ENCODE data around the gene DCAF8L2. TPM values are rescaled to one million over a fixed set of nuclear protein-coding genes. Genes with fewer than 3 reads are reported as not detected.

DCAF8L2 gene
- total RNA-seq, 2 donors from 2014 or later, result not detected

DNA sequence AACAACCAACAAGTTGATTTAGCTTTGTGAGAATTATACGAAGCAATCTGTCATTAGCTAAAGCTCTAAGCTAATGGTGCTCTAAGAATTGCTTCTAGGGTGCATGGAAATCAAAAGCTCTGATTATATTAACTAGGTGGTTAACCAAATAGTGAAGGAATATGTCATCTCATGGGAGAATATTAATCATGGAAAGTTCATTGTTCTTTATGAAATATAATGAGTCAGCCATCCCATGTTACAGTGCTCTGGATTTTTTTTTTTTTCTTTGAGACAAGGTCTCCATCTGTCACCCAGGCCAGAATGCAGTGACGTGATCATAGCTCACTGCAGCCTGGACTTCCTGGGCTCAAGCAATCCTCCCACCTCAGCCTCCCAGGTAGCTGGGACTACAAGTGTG is 10.5 kb downstream of the DCAF8L2 start:
- Mint-ChIP-seq H3K9me3 (peaks cover 19% of the 10 kb centered on the region), H3K4me1 (peaks cover 8% of the 10 kb centered on the region), H3K4me3 (no peak overlapping the region), H3K36me3 (ENCODE audit: low read depth) (no peaks in the 10 kb centered on the region), H3K27ac (no peak overlapping the region), H3K27me3 (ENCODE audit: insufficient read depth) (no peaks in the 10 kb centered on the region)
- Histone ChIP-seq H3K9me3 (ENCODE audit: control insufficient read depth, low read length) (no peaks in the 10 kb centered on the region), H3K4me1 (ENCODE audit: control insufficient read depth, insufficient read depth, low read length) (no peaks in the 10 kb centered on the region), H3K36me3 (ENCODE audit: control insufficient read depth, insufficient read depth, low read length) (no peaks in the 10 kb centered on the region), H3K27ac (ENCODE audit: low read depth, low read length) (no peak overlapping the region), H3K27me3 (ENCODE audit: control insufficient read depth, insufficient read depth, low read length, poor library complexity, severe bottlenecking) (no peaks in the 10 kb centered on the region), H3K4me3 (ENCODE audit: low read length) (no peak overlapping the region), H3K9ac (ENCODE audit: extremely low read depth, low read length, poor library complexity, severe bottlenecking) (no peak overlapping the region)
- no peak for DNase-seq
- 96% methylated on average over 2 of the region's 2 CpGs; no CpG with 5 or more reads in 1 of the 2 experiments for WGBS, 2 experiments (ENCODE audit: insufficient coverage in 1 of 2, insufficient read length in 1 of 2)
- TF ChIP-seq, protein P1, sequence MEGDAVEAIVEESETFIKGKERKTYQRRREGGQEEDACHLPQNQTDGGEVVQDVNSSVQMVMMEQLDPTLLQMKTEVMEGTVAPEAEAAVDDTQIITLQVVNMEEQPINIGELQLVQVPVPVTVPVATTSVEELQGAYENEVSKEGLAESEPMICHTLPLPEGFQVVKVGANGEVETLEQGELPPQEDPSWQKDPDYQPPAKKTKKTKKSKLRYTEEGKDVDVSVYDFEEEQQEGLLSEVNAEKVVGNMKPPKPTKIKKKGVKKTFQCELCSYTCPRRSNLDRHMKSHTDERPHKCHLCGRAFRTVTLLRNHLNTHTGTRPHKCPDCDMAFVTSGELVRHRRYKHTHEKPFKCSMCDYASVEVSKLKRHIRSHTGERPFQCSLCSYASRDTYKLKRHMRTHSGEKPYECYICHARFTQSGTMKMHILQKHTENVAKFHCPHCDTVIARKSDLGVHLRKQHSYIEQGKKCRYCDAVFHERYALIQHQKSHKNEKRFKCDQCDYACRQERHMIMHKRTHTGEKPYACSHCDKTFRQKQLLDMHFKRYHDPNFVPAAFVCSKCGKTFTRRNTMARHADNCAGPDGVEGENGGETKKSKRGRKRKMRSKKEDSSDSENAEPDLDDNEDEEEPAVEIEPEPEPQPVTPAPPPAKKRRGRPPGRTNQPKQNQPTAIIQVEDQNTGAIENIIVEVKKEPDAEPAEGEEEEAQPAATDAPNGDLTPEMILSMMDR (conservative IDR thresholded peaks at IDR 0.05), result no peak

DNA sequence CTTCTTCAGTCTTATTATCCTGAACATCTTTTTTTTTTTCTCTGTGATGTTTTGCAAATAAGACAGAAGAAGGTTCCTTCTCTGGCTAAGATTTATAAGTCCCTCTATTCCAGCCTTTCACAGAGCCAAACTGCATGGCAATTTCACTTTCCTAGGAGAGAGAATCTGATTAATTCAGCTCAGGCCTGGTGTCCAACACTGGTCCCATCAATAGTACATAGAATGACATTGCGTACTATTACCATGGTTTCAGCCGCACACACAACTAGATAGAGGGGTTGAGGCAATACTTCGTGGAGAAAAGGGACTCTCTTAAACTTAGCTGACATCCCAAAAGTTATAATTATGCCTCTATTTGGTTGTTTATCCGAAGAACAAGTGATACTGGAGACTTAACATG is 18.5 kb downstream of the DCAF8L2 start:
- H3K27ac Mint-ChIP-seq, result no peak overlapping the region
- H3K27me3 ChIP-seq (ENCODE audit: control insufficient read depth, insufficient read depth, low read length, poor library complexity, severe bottlenecking), result no peaks in the 10 kb centered on the region
- no peaks in the 10 kb centered on the region for H3K4me1 ChIP-seq (ENCODE audit: control insufficient read depth, insufficient read depth, low read length)
- WGBS, 2 experiments (ENCODE audit: insufficient coverage in 1 of 2, insufficient read length in 1 of 2), result 78 to 100% methylated on average over 2 of the region's 4 CpGs
- H3K9me3 Mint-ChIP-seq, result peaks cover 23% of the 10 kb centered on the region
- no peaks in the 10 kb centered on the region for H3K9me3 ChIP-seq (ENCODE audit: control insufficient read depth, low read length)
- no peak overlapping the region for H3K27ac ChIP-seq (ENCODE audit: low read depth, low read length)
- H3K4me3 Mint-ChIP-seq, result no peak overlapping the region
- TF ChIP-seq, protein P1 (conservative IDR thresholded peaks at IDR 0.05), result no peak
- no peak for DNase-seq
- no peaks in the 10 kb centered on the region for H3K36me3 Mint-ChIP-seq (ENCODE audit: low read depth)
- no peaks in the 10 kb centered on the region for H3K27me3 Mint-ChIP-seq (ENCODE audit: insufficient read depth)
- no peak overlapping the region for H3K4me3 ChIP-seq (ENCODE audit: low read length)
- H3K36me3 ChIP-seq (ENCODE audit: control insufficient read depth, insufficient read depth, low read length), result no peaks in the 10 kb centered on the region
- no peaks in the 10 kb centered on the region for H3K4me1 Mint-ChIP-seq
- H3K9ac ChIP-seq (ENCODE audit: extremely low read depth, low read length, poor library complexity, severe bottlenecking), result no peak overlapping the region

DNA sequence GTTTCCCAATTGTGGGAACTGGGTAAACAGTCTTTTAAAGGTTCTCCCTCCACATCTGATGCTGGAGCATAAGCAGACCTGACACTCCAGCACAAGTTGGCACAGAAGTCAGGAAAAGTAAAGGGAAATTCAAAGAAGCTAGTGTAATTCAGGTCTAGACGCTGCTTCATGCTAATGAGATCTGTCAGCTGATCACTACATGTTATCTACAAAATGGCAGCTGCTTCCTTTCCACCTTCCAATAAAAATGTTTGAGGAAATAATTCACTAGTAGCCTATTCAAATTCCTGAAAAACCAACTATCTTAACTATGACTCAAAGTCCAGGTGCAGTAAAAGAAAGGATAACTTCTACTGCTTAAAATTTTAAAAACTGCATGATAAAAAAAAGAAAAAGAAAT is 29.3 kb downstream of the DCAF8L2 start:
- Histone ChIP-seq H3K27ac (ENCODE audit: low read depth, low read length) (no peak overlapping the region), H3K36me3 (ENCODE audit: control insufficient read depth, insufficient read depth, low read length) (no peaks in the 10 kb centered on the region), H3K4me1 (ENCODE audit: control insufficient read depth, insufficient read depth, low read length) (no peaks in the 10 kb centered on the region), H3K9ac (ENCODE audit: extremely low read depth, low read length, poor library complexity, severe bottlenecking) (no peak overlapping the region), H3K27me3 (ENCODE audit: control insufficient read depth, insufficient read depth, low read length, poor library complexity, severe bottlenecking) (no peaks in the 10 kb centered on the region), H3K4me3 (ENCODE audit: low read length) (no peak overlapping the region), H3K9me3 (ENCODE audit: control insufficient read depth, low read length) (no peaks in the 10 kb centered on the region)
- Mint-ChIP-seq H3K27me3 (ENCODE audit: insufficient read depth) (no peaks in the 10 kb centered on the region), H3K36me3 (ENCODE audit: low read depth) (no peaks in the 10 kb centered on the region), H3K4me3 (no peak overlapping the region), H3K4me1 (peaks cover 2% of the 10 kb centered on the region), H3K9me3 (peaks cover 12% of the 10 kb centered on the region), H3K27ac (no peak overlapping the region)
- TF ChIP-seq, protein P1 (conservative IDR thresholded peaks at IDR 0.05), result no peak
- DNase-seq, result no peak
- 100% methylated on average over 1 of the region's 1 CpG; no CpG with 5 or more reads in 1 of the 2 experiments for WGBS, 2 experiments (ENCODE audit: insufficient coverage in 1 of 2, insufficient read length in 1 of 2)
